Measurements from ENCODE around the gene WEE1.

WEE1 gene

DNA sequence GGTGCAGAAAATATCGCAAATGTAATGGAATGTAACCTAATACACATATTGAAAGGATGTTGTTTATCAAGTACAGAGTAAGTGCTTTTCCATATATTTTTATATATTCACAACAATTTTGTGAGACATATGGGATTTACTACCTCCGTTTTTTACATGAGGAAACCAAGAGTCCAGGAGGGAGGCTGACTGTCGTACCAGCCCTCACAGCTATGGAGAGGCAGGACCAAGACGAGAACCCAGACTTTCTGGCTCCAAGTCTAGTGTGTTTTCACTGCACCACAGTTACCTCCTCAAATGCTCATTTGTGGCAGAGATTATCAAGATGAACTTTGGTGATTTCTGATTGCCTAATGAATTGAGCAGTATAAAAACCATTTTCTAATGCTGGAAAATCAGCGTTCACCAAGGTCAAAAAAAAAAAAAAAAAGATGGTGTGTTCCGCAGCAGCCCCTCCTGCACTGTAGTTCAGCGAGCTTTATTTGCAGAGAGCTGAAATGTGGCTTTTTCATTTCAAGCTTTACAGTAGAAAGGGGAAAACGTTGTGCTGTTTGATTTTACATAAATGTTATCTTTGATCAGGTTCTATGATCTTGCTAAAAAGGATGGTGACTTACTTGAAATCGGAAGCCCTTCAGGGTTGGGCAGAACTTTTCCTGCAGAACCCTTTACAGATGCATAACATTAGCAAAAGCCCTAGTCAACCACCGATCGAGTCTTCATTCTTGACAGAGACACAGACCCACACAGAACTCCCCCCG, 44.7 kb upstream of the WEE1 start:
- TF ChIP-seq, protein P1, sequence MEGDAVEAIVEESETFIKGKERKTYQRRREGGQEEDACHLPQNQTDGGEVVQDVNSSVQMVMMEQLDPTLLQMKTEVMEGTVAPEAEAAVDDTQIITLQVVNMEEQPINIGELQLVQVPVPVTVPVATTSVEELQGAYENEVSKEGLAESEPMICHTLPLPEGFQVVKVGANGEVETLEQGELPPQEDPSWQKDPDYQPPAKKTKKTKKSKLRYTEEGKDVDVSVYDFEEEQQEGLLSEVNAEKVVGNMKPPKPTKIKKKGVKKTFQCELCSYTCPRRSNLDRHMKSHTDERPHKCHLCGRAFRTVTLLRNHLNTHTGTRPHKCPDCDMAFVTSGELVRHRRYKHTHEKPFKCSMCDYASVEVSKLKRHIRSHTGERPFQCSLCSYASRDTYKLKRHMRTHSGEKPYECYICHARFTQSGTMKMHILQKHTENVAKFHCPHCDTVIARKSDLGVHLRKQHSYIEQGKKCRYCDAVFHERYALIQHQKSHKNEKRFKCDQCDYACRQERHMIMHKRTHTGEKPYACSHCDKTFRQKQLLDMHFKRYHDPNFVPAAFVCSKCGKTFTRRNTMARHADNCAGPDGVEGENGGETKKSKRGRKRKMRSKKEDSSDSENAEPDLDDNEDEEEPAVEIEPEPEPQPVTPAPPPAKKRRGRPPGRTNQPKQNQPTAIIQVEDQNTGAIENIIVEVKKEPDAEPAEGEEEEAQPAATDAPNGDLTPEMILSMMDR (IDR thresholded peaks at IDR 0.05; ENCODE audit: control insufficient read depth, insufficient read depth, low read depth, low read length, missing control alignments) = no peak
- no peak for DNase-seq (ENCODE audit: low read depth)
- no peak overlapping the region for H3K4me3 ChIP-seq (ENCODE audit: control insufficient read depth, low read depth, low read length)

DNA sequence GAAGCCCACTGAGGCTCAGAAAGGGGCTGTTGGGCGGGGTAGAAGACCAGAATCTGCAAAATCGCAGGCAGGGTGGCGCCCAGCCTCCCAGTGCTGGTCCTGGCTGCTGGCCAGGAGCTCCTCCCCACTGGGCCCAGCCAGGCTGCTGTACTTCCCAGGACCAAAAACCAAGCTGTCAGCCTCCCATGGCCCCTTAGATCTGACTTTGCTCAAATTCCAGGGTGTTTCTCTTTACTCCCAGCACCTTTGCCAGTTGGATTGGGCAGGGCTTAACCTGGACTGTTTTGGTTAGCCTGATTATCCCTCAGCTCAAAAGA, 44.2 kb upstream of the WEE1 start:
- no peak overlapping the region for H3K4me3 ChIP-seq (ENCODE audit: control insufficient read depth, low read depth, low read length)
- DNase-seq (ENCODE audit: low read depth) = no peak
- TF ChIP-seq, protein P1 (IDR thresholded peaks at IDR 0.05; ENCODE audit: control insufficient read depth, insufficient read depth, low read depth, low read length, missing control alignments) = no peak

DNA sequence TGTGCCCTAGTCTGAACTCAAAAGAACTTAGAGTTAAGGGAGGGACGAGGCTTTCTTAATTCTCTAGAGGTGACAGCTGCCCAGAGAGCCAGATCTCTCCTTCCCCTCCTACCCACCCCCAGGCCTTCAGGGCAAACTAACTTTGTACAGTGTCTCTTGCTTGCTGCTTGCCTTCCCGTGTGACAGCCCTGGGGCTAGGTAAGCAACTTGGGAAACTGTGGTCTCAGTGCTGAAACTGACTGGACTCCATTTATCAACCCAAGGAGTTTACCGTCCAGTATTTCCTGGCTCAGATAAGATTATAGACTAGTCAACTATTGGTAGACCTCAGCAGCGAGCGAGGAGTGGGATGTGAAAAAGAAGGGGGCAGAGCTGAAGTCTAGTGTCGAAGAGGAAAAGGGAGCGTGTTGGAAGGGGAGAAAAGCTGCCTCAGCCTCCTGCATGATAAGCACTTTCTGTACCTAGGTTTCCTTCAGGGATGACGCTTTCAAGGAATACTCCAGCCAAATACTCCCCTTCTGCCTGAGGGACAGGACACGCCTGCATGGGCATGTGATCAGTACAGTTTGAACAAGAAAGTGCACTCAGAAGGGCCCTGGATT, 43.3 kb upstream of the WEE1 start:
- H3K4me3 ChIP-seq (ENCODE audit: control insufficient read depth, low read depth, low read length) = no peak overlapping the region
- no peak for DNase-seq (ENCODE audit: low read depth)
- TF ChIP-seq, protein P1 (IDR thresholded peaks at IDR 0.05; ENCODE audit: control insufficient read depth, insufficient read depth, low read depth, low read length, missing control alignments) = no peak

DNA sequence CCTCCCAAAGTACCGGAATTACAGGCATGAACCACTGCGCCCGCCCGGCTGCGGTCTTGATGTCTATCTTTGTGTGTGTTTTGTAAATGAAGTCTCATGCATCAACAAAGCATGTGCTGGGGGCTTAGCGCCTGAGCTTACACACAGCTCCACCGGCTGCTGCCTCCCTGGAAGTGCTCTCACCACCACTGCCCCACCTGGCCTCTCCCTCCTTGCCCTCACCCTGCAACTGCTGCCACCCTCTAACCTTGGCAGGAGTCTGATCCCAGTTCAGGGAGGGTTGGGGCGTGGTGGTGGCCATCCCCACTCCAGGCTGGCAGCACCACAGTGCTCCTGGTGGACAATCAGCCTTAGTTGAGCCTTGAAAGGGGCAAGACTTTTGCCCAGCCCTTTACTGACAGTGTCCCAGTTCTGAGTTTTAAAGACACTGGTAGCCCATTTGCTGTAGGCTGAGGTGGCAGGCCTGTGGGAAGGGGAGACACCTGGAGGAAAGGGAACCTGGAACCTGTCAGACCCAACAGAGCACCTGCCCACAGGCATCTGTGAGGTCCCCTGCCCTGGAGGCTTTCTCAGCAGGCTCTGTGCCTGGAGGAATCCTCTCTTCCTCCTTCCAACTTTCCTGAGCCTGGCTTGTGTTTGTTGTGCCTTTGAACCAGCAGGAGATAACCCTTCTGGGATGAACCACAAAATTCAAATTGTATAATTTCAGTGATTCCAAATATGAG, 42.4 kb upstream of the WEE1 start:
- DNase-seq (ENCODE audit: low read depth) = no peak

DNA sequence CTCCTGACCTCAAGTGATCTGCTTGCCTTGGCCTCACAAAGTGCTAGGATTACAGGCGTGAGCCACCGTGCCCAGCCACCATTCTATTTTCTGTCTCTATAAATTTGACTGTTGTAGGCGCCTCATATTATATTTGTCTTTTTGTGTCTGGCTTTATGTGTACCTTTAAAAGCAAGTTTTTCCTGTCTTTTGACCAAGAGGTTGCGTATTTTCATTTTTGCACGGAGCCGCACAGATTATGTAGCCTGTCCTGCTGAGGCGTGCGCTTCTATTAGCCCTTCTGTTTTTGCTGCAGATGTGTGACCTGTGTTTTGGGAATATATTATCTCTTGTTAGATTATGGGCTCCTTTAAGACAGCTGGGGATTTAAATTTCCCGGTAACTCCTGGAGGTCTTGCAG, 40.4 kb upstream of the WEE1 start:
- TF ChIP-seq, protein P1 (IDR thresholded peaks at IDR 0.05; ENCODE audit: control insufficient read depth, insufficient read depth, low read depth, low read length, missing control alignments) = no peak
- DNase-seq (ENCODE audit: low read depth) = no peak
- no peak overlapping the region for H3K4me3 ChIP-seq (ENCODE audit: control insufficient read depth, low read depth, low read length)

More for the DNA sequence above, 42.4 kb upstream of the WEE1 start:
- H3K4me3 ChIP-seq (ENCODE audit: control insufficient read depth, low read depth, low read length) = no peak overlapping the region
- TF ChIP-seq, protein P1 (IDR thresholded peaks at IDR 0.05; ENCODE audit: control insufficient read depth, insufficient read depth, low read depth, low read length, missing control alignments) = no peak

DNA sequence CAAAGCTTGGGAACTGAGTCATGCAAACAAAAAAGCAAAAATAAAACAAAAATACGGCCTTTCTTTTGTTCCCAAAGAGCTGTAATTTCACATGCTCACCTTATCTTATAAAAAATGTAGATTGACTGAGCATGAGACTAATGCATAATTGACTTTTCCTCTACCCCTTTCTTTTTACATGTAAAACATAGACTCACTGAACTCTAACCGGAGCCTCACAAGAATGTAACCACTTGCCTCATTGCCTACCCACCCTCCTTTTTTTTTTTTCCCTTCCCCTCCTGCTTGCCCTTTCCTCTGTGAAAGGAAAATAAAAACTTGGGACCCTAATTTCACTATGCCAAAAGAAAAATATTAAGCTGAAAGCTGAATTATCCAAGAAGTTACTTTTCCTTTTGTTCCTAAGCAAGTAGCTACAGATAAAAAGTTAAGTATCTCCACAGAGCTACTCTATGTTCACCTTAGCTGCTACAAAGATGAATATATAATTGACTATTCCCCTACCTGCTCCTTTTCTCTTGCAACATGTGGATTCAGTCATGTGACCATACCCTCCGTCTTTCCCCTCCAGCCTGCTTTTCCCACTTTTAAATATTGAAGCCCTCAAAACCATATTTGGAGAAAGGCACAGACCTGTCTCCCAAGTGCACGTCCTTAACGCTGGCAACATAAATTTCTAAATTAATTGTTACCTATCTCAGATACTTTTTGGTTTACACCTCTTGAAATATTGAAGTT, 39.6 kb upstream of the WEE1 start:
- TF ChIP-seq, protein P1 (IDR thresholded peaks at IDR 0.05; ENCODE audit: control insufficient read depth, insufficient read depth, low read depth, low read length, missing control alignments) = no peak
- no peak overlapping the region for H3K4me3 ChIP-seq (ENCODE audit: control insufficient read depth, low read depth, low read length)
- no peak for DNase-seq (ENCODE audit: low read depth)

Measured in AG09309 (cell line).